ENCODE measurements around the gene AGPS. TPM values are rescaled to one million over a fixed set of nuclear protein-coding genes. Genes with fewer than 3 reads are reported as not detected.

AGPS gene
- total RNA-seq, 1 experiment from 2014 or later, result 107 TPM

GRCh38 chr2:177545143-177545542 is 152.6 kb downstream of the AGPS start:
- H3K27me3 ChIP-seq (ENCODE audit: insufficient read depth, low read depth), result no peaks in the 10 kb centered on the region
- TF ChIP-seq CTCF (conservative IDR thresholded peaks at IDR 0.05), result no peak
- TF ChIP-seq EZH2 (IDR thresholded peaks at IDR 0.05; ENCODE audit: low read depth), result no peak
- no TSS peak for BruUV-seq (replicated peaks)
- no peaks in the 10 kb centered on the region for H3K9me2 ChIP-seq (ENCODE audit: insufficient read depth)
- ChIA-PET CTCF (no interaction called here), POLR2A (ENCODE audit: unreplicated experiment) (no interaction called here)
- H3K27ac ChIP-seq, result no peak overlapping the region
- H3K36me3 ChIP-seq (ENCODE audit: low read depth), result no peaks in the 10 kb centered on the region
- H3K4me2 ChIP-seq, result no peak overlapping the region
- H3K4me3 ChIP-seq, result no peak overlapping the region
- intact Hi-C loops (cut with micrococcal nuclease; ENCODE audit: unreplicated experiment), result no loop called here
- H3K4me1 ChIP-seq (replicated peaks; ENCODE audit: insufficient read depth), result no peaks in the 10 kb centered on the region
- no peaks in the 10 kb centered on the region for H3K9me3 ChIP-seq (ENCODE audit: insufficient read depth, low read depth)
- 0 out of 2 replicates have a peak, but pooled peaks cover 2% of the 10 kb centered on the region for H3F3A ChIP-seq (ENCODE audit: insufficient read depth, low read depth)
- no peaks in the 10 kb centered on the region for H3K79me2 ChIP-seq (ENCODE audit: low read depth)
- H2AFZ ChIP-seq, result no peak overlapping the region
- DNase-seq, result no peak
- no peaks in the 10 kb centered on the region for H4K20me1 ChIP-seq (ENCODE audit: insufficient read depth)

- Histone ChIP-seq H3K27ac (no peak overlapping the region), H3K4me3 (no peak overlapping the region), H3K4me1 (replicated peaks; ENCODE audit: insufficient read depth) (no peaks in the 10 kb centered on the region), H3K9me2 (ENCODE audit: insufficient read depth) (no peaks in the 10 kb centered on the region), H3K79me2 (ENCODE audit: low read depth) (no peaks in the 10 kb centered on the region), H3F3A (ENCODE audit: insufficient read depth, low read depth) (0 out of 2 replicates have a peak, but pooled peaks cover 2% of the 10 kb centered on the region), H3K27me3 (ENCODE audit: insufficient read depth, low read depth) (no peaks in the 10 kb centered on the region), H3K36me3 (ENCODE audit: low read depth) (no peaks in the 10 kb centered on the region), H4K20me1 (ENCODE audit: insufficient read depth) (no peaks in the 10 kb centered on the region), H2AFZ (no peak overlapping the region), H3K4me2 (no peak overlapping the region), H3K9me3 (ENCODE audit: insufficient read depth, low read depth) (no peaks in the 10 kb centered on the region)
- TF ChIP-seq EZH2 (IDR thresholded peaks at IDR 0.05; ENCODE audit: low read depth) (no peak), CTCF (conservative IDR thresholded peaks at IDR 0.05) (no peak)
- ChIA-PET CTCF (no interaction called here), POLR2A (ENCODE audit: unreplicated experiment) (no interaction called here)
- DNase-seq, result no peak
- intact Hi-C loops (cut with micrococcal nuclease; ENCODE audit: unreplicated experiment), result no loop called here
- BruUV-seq (replicated peaks), result no TSS peak
Observed at GRCh38 chr2:177545981-177546585, 153.5 kb downstream of the AGPS start.

- ChIA-PET POLR2A (ENCODE audit: unreplicated experiment) (no interaction called here), CTCF (no interaction called here)
- H3K4me1 ChIP-seq (replicated peaks; ENCODE audit: insufficient read depth), result no peaks in the 10 kb centered on the region
- H3K4me3 ChIP-seq, result no peak overlapping the region
- H2AFZ ChIP-seq, result no peak overlapping the region
- intact Hi-C loops (cut with micrococcal nuclease; ENCODE audit: unreplicated experiment), result no loop called here
- DNase-seq, result no peak
- H3K9me3 ChIP-seq (ENCODE audit: insufficient read depth, low read depth), result no peaks in the 10 kb centered on the region
- no peak overlapping the region for H3K4me2 ChIP-seq
- no peak overlapping the region for H3K27ac ChIP-seq
- BruUV-seq (replicated peaks), result no TSS peak
- H3K9me2 ChIP-seq (ENCODE audit: insufficient read depth), result no peaks in the 10 kb centered on the region
- no peaks in the 10 kb centered on the region for H4K20me1 ChIP-seq (ENCODE audit: insufficient read depth)
- no peaks in the 10 kb centered on the region for H3K27me3 ChIP-seq (ENCODE audit: insufficient read depth, low read depth)
- no peak for TF ChIP-seq CTCF (conservative IDR thresholded peaks at IDR 0.05)
- no peak for TF ChIP-seq EZH2 (IDR thresholded peaks at IDR 0.05; ENCODE audit: low read depth)
- H3K36me3 ChIP-seq (ENCODE audit: low read depth), result no peaks in the 10 kb centered on the region
- 0 out of 2 replicates have a peak, but pooled peaks cover 2% of the 10 kb centered on the region for H3F3A ChIP-seq (ENCODE audit: insufficient read depth, low read depth)
- no peaks in the 10 kb centered on the region for H3K79me2 ChIP-seq (ENCODE audit: low read depth)
Observed at GRCh38 chr2:177547122-177547521, 154.5 kb downstream of the AGPS start.

All from PC-9 (cell line).